ENCODE results near the gene RASSF5. TPM values are rescaled to one million over a fixed set of nuclear protein-coding genes. Genes with fewer than 3 reads are reported as not detected.

Gene RASSF5
- total RNA-seq, 1 experiment from 2014 or later: 2.1 TPM

DNA sequence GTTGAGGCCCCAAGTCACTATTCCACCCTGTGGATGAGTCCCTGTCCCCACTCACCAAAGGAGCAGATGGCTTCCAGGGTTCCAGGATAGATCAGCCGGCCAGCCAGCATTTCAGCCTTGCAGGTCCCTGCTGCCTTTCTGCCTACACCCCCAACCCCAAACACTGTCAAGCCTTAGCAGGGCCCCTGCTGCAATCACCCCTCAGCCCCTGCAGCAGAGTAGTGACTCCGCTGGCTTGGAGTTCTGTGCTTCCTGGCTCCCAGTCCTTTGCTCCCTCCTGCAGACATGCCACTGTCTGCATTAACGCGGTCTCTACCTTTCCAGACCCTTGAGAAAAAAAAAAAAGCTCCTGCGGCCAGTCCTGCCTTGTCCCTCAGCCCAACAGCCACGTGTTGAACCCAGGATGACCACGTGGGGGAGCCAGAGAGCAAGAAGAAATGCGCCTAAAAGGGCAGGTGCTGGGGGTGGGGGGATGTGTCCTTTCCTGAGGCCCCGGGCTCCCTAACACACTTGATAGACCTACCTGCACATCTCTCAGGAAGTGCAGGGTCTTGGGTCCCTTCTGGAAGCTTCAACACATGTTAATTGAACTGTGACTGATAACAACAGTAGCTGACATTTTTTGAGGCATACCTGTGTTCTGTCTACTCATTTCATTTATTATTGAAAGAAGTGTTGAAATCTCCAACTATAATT lies 37.4 kb downstream of the RASSF5 start:
- H3K4me1 Mint-ChIP-seq: peaks cover 8% of the 10 kb centered on the region
- no peaks in the 10 kb centered on the region for H3K27me3 Mint-ChIP-seq (ENCODE audit: low read depth)
- H3K36me3 Mint-ChIP-seq: no peaks in the 10 kb centered on the region
- ATAC-seq: peak; percentile 96
- ChIA-PET POLR2A (interaction anchor here (0.5 to 0.6 kb wide), 2 partner anchors 44 to 57 kb away, joined by 3 read pairs; no protein-coding TSS in a partner anchor), CTCF (interaction anchor here (0.5 to 3.8 kb wide), 44 partner anchors 10 to 508 kb away, joined by 3 to 95 read pairs (median 5); partner anchors contain the start of genes DYRK3, EIF2D, IKBKE and PFKFB2)
- peak; percentile 79 for TF ChIP-seq USF1 (CRISPR knock-in tag; IDR thresholded peaks at IDR 0.05)
- TF ChIP-seq MAX (CRISPR knock-in tag; IDR thresholded peaks at IDR 0.05): peak; percentile 73; the same call in 1 of the 2 replicates
- TF ChIP-seq, protein P1, sequence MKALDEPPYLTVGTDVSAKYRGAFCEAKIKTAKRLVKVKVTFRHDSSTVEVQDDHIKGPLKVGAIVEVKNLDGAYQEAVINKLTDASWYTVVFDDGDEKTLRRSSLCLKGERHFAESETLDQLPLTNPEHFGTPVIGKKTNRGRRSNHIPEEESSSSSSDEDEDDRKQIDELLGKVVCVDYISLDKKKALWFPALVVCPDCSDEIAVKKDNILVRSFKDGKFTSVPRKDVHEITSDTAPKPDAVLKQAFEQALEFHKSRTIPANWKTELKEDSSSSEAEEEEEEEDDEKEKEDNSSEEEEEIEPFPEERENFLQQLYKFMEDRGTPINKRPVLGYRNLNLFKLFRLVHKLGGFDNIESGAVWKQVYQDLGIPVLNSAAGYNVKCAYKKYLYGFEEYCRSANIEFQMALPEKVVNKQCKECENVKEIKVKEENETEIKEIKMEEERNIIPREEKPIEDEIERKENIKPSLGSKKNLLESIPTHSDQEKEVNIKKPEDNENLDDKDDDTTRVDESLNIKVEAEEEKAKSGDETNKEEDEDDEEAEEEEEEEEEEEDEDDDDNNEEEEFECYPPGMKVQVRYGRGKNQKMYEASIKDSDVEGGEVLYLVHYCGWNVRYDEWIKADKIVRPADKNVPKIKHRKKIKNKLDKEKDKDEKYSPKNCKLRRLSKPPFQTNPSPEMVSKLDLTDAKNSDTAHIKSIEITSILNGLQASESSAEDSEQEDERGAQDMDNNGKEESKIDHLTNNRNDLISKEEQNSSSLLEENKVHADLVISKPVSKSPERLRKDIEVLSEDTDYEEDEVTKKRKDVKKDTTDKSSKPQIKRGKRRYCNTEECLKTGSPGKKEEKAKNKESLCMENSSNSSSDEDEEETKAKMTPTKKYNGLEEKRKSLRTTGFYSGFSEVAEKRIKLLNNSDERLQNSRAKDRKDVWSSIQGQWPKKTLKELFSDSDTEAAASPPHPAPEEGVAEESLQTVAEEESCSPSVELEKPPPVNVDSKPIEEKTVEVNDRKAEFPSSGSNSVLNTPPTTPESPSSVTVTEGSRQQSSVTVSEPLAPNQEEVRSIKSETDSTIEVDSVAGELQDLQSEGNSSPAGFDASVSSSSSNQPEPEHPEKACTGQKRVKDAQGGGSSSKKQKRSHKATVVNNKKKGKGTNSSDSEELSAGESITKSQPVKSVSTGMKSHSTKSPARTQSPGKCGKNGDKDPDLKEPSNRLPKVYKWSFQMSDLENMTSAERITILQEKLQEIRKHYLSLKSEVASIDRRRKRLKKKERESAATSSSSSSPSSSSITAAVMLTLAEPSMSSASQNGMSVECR (CRISPR knock-in tag; IDR thresholded peaks at IDR 0.05; ENCODE audit: borderline replicate concordance): 0 out of 2 replicates have a peak, but pooled peaks have one; percentile 38
- TF ChIP-seq, protein P2, sequence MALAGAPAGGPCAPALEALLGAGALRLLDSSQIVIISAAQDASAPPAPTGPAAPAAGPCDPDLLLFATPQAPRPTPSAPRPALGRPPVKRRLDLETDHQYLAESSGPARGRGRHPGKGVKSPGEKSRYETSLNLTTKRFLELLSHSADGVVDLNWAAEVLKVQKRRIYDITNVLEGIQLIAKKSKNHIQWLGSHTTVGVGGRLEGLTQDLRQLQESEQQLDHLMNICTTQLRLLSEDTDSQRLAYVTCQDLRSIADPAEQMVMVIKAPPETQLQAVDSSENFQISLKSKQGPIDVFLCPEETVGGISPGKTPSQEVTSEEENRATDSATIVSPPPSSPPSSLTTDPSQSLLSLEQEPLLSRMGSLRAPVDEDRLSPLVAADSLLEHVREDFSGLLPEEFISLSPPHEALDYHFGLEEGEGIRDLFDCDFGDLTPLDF (CRISPR knock-in tag; IDR thresholded peaks at IDR 0.05): no peak
- TF ChIP-seq, protein P3, sequence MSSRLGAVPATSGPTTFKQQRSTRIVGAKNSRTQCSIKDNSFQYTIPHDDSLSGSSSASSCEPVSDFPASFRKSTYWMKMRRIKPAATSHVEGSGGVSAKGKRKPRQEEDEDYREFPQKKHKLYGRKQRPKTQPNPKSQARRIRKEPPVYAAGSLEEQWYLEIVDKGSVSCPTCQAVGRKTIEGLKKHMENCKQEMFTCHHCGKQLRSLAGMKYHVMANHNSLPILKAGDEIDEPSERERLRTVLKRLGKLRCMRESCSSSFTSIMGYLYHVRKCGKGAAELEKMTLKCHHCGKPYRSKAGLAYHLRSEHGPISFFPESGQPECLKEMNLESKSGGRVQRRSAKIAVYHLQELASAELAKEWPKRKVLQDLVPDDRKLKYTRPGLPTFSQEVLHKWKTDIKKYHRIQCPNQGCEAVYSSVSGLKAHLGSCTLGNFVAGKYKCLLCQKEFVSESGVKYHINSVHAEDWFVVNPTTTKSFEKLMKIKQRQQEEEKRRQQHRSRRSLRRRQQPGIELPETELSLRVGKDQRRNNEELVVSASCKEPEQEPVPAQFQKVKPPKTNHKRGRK (CRISPR knock-in tag; IDR thresholded peaks at IDR 0.05; ENCODE audit: borderline replicate concordance): no peak
- TF ChIP-seq, protein P4, sequence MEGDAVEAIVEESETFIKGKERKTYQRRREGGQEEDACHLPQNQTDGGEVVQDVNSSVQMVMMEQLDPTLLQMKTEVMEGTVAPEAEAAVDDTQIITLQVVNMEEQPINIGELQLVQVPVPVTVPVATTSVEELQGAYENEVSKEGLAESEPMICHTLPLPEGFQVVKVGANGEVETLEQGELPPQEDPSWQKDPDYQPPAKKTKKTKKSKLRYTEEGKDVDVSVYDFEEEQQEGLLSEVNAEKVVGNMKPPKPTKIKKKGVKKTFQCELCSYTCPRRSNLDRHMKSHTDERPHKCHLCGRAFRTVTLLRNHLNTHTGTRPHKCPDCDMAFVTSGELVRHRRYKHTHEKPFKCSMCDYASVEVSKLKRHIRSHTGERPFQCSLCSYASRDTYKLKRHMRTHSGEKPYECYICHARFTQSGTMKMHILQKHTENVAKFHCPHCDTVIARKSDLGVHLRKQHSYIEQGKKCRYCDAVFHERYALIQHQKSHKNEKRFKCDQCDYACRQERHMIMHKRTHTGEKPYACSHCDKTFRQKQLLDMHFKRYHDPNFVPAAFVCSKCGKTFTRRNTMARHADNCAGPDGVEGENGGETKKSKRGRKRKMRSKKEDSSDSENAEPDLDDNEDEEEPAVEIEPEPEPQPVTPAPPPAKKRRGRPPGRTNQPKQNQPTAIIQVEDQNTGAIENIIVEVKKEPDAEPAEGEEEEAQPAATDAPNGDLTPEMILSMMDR (IDR thresholded peaks at IDR 0.05): peak; percentile 78
- H3K4me3 Mint-ChIP-seq: no peak overlapping the region; the same call in 1 of the 2 replicates
- no peak overlapping the region for H3K27ac Mint-ChIP-seq
- peaks cover 4% of the 10 kb centered on the region; the same call in 1 of the 2 replicates for H3K9me3 Mint-ChIP-seq
- peak; percentile 96 for DNase-seq (ENCODE audit: low spot score)

DNA sequence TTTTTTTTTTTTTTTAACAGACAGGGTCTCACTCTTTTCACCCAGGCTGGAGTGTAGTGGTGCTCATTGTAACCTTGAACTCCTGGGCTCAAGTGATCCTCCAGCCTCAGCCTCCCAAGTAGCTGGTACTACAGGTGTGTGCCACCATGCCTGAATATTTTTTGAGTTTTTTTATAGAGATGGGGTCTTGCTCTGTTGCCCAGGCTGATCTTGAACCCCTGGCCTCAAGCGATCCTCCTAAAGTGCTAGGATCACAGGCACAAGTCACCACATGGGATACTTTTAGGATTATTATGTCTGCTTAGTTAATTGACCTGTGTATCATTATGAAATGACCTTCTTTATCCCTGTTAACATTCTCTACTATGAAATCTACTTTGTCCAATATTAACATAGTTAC lies 38.0 kb downstream of the RASSF5 start:
- CTCF ChIA-PET: interaction anchor here (0.9 to 3.8 kb wide), 29 partner anchors 10 to 498 kb away, joined by 3 to 95 read pairs (median 9); partner anchors contain the start of genes EIF2D and RASSF5
- Mint-ChIP-seq H3K27ac (no peak overlapping the region), H3K36me3 (no peaks in the 10 kb centered on the region), H3K9me3 (peaks cover 4% of the 10 kb centered on the region; the same call in 1 of the 2 replicates), H3K4me1 (peaks cover 8% of the 10 kb centered on the region), H3K4me3 (no peak overlapping the region), H3K27me3 (ENCODE audit: low read depth) (no peaks in the 10 kb centered on the region)
- ATAC-seq (no peak), DNase-seq (ENCODE audit: low spot score) (no peak)
- POLR2A ChIA-PET: interaction anchor here (0.5 to 0.7 kb wide), 3 partner anchors 40 to 56 kb away, joined by 3 to 4 read pairs (median 3); no protein-coding TSS in a partner anchor
- TF ChIP-seq TP53 (CRISPR knock-in tag; IDR thresholded peaks at IDR 0.05) (no peak), NR3C1 (CRISPR knock-in tag; conservative IDR thresholded peaks at IDR 0.05; ENCODE audit: low read depth) (no peak), PREB (CRISPR knock-in tag; IDR thresholded peaks at IDR 0.05; ENCODE audit: borderline replicate concordance) (no peak), NR2C2 (CRISPR knock-in tag; IDR thresholded peaks at IDR 0.05) (no peak), FOXK1 (CRISPR knock-in tag; IDR thresholded peaks at IDR 0.05) (no peak), OVOL2 (CRISPR knock-in tag; IDR thresholded peaks at IDR 0.05; ENCODE audit: borderline replicate concordance) (no peak), ZNF263 (CRISPR knock-in tag; IDR thresholded peaks at IDR 0.05; ENCODE audit: low read depth) (no peak), JAZF1 (CRISPR knock-in tag; IDR thresholded peaks at IDR 0.05) (no peak)
- TF ChIP-seq, protein P5, sequence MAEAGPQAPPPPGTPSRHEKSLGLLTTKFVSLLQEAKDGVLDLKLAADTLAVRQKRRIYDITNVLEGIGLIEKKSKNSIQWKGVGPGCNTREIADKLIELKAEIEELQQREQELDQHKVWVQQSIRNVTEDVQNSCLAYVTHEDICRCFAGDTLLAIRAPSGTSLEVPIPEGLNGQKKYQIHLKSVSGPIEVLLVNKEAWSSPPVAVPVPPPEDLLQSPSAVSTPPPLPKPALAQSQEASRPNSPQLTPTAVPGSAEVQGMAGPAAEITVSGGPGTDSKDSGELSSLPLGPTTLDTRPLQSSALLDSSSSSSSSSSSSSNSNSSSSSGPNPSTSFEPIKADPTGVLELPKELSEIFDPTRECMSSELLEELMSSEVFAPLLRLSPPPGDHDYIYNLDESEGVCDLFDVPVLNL (CRISPR knock-in tag; IDR thresholded peaks at IDR 0.05; ENCODE audit: borderline replicate concordance, low read depth): no peak
- TF ChIP-seq, protein P6, sequence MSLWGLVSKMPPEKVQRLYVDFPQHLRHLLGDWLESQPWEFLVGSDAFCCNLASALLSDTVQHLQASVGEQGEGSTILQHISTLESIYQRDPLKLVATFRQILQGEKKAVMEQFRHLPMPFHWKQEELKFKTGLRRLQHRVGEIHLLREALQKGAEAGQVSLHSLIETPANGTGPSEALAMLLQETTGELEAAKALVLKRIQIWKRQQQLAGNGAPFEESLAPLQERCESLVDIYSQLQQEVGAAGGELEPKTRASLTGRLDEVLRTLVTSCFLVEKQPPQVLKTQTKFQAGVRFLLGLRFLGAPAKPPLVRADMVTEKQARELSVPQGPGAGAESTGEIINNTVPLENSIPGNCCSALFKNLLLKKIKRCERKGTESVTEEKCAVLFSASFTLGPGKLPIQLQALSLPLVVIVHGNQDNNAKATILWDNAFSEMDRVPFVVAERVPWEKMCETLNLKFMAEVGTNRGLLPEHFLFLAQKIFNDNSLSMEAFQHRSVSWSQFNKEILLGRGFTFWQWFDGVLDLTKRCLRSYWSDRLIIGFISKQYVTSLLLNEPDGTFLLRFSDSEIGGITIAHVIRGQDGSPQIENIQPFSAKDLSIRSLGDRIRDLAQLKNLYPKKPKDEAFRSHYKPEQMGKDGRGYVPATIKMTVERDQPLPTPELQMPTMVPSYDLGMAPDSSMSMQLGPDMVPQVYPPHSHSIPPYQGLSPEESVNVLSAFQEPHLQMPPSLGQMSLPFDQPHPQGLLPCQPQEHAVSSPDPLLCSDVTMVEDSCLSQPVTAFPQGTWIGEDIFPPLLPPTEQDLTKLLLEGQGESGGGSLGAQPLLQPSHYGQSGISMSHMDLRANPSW (CRISPR knock-in tag; conservative IDR thresholded peaks at IDR 0.05; ENCODE audit: low read depth): no peak

All from WTC11 (cell line).